CD4-positive, alpha-beta T cell treated with Interleukin-15 for 1 hour (primary cell): Measurements from ENCODE around the gene SAC3D1.
"Not testable (repeated sequence)": the region's sequence is repeated elsewhere in the genome, so short reads cannot be mapped to it uniquely, and the experiment has no call there.

Experiments used
- DNase-seq: peaks from one replicate; pipeline ENCODE4 v3.0.0-alpha.2; 2020

Gene SAC3D1

DNA sequence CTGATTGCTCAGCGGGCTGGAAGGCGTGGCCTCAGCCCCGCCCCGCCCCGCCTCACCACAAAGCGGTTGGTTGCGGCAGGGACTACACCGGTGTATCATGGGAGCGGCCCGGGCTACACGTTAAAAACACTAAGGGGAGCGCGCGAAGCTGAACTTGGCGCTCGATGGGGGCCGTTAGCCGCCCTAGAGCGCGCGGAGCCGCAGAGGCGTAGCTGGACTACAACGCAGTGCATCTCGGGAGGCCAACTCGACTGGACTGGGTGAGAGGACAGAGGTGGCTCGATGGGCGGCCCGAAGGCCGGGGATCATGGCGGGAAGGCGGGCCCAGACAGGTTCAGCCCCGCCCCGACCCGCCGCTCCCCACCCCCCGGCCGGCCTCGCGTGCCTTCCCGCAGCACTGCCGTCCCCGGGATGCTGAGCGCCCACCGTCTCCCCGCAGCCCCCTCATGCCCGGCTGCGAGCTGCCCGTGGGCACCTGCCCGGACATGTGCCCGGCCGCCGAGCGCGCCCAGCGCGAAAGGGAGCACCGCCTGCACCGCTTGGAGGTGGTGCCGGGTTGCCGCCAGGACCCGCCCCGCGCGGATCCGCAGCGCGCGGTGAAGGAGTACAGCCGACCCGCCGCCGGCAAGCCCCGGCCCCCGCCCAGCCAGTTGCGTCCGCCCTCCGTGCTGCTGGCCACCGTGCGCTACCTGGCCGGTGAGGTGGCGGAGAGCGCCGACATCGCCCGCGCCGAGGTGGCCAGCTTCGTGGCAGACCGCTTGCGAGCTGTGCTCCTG lies at the start of gene SAC3D1:
SAC3D1 (plus strand) TSS at position 364 of the 776 bp plus-strand sequence; CDS start at position 447, 83 bp downstream.
- DNase-seq: peak; percentile 90

DNA sequence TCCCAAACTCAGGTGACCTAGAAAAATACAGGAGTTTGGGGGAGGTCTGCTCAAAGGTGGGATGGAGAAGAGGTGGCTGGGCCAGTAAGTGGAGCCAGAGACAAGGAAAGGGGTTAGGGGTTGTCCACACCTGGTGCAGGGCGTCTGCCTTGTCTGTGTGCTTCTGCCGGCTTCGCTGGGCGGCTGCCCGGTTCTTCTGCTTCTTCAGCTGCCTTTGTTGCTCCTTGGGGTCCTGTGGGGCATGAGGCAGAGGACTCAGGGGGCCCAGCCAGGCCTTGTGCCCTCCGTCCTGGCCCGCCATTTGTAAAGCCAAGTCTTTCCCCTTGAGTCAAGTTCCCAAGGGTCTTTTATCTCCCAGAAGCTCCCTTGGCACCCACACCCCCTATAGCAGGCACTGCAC lies 46.7 kb upstream of the SAC3D1 start:
- no peak for DNase-seq

DNA sequence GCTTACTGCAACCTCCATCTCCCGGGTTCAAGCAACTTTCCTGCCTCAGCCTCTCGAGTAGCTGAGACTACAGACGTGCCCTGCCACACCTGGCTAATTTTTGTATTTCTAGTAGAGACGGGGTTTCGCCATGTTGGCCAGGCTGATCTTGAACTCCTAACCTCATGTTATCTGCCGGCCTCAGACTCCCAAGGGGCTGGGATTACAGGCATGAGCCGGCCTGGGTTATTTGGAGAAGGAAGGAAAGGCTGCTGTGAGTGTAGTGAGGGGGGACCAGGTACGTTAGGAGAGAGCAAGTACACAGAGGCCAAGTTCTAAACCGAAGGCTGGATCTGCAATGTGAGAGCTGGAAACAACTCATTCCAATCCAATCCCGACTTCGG lies 44.7 kb upstream of the SAC3D1 start:
- no peak for DNase-seq

DNA sequence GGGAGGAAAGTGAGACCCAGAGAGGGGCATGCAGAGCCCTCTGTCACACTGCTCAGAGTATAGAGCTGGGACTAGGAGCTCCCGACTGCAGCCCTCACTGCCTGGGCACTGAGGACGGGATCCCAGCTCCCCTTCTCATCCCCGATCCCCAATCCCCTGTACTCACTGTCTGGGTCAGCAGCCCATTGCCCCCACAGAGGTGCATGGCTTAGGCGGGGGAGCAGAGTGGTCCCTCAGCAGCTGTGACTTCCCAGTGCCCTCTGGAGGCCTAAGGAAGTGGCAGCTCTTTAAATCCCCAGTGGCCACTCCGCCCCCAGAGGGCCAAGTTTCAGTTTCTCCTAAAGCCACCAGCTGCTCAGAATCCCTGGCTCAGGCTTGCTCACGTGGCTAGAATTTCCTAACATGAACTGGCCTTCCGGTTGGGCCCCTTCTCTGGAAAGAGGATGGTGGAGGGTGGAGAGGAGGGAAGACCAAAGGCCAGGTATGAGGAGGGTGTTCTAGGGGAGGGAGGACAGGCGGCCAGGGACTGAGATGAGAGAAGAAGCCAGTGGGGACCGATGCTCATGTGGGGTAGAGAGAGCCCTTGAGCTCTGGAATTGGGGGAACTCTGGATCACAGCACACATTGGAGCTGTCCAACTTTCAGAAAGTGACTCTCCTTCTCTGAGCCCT lies 44.2 kb upstream of the SAC3D1 start, which contains the start of gene BATF2:
BATF2 (minus strand) TSS at position 262 of the 671 bp plus-strand sequence; CDS start at position 205, 57 bp downstream.
- peak; percentile 54 for DNase-seq

DNA sequence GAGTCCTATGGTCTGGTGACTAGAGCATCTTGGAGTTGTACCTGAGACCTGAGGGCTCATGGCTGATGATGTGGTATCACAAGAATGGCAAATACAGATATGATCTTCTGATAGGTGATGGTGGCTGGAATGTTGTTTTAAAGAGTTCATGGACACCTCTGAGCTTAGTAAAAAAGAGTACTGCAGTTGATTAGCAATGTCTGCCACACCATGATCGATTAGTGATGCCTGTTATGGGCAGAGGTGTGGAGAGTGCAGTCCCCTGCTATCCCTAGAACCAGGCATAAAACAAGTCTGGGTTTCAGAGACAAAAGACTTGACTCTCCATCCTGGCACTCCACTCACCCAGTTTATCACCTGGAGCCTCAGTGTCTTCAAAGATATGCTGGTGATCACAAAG lies 42.9 kb upstream of the SAC3D1 start:
- DNase-seq: no peak

DNA sequence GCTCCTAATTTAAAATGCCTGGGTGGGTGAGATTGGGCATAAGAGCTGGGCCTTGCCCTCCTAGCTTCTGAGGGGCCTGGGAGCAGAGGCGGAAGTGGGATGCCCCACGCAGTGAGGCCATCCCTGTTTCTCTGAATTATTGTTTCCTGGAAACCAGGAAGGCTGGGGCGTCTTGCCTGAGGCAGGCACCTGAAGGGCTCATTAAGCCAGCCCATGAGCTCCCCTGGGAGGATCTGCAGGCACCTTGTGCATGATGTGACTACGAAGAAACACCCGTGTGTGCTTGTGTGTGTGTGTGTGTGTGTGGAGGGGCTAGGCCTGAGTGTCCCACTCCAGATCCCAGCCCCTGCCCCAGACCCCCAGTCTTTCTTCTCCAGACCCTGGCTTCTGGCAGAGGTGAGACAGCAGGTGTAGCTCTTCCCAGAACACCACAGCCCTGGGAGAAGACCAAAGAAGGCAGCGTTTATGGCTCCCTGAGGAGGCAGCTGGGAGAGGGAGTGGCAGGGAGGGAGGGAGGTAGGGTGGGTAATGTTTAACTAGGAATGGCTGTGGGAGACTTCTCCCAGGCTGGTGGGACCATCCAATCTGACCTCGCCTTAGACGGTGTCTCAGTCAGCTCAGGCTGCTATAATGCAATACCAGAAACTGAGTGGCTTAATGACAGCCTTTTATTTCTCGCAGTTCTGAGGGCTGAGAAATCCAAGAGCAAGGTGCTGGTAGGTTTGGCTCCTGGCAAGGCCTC lies 42.1 kb upstream of the SAC3D1 start:
- no peak for DNase-seq

DNA sequence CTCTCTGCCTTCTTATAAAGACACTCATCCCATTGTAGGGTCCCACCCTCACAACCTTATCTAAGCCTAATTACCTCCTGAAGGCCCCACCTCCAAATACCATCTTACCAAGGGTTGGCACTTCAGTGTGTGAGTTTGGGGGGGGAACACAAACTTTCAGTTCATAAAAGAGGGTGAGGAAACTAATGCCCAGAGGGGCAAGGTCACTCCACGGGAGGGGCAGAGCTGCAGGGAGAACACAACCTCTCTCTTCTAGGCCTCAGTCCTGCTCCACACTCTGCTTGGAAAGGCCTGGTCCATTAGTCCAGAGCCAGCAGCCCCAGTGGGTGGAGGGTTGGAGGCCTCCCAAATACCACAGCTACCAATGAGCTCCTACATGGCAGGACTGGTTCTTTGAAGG lies 41.5 kb upstream of the SAC3D1 start:
- no peak for DNase-seq

DNA sequence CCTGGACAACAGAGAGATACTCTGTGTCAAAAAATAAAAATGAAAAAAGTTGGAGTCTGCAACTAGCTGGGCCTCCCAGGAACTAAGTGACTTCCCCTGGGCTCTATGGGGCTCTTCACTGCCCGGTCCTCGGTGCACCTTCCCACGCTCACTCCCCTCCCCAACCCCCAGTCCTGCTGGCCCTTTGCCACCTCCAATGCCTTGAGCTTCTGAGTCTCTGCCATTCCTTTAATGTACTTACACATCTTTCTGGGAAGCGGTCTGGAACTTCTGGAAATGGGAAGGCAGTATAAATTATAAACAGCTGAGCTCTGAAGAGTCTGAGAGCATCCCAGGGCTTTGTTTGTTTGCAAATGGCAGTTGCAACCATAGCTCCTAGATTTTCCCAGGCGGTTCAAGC lies 38.3 kb upstream of the SAC3D1 start:
- DNase-seq: no peak

DNA sequence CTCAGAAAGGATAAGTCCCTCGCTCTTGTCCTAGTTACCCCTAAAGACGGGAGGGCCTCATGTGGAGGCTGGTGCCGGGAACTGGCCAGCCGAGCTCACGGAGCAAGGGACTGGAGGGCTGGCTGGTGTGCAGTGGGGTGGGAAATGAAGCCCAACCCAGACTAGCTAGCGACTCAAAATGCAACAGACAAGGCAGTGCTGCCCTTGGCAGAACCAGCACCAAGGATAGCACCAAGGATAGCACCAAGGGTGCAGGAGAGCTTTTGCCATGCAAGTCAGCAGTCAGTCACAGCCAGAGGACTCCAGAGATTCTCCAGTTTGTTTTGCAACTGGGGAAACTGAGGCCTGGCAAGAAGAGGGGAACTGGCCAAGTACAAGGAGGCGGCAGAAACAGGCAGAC lies 37.7 kb upstream of the SAC3D1 start:
- no peak for DNase-seq

DNA sequence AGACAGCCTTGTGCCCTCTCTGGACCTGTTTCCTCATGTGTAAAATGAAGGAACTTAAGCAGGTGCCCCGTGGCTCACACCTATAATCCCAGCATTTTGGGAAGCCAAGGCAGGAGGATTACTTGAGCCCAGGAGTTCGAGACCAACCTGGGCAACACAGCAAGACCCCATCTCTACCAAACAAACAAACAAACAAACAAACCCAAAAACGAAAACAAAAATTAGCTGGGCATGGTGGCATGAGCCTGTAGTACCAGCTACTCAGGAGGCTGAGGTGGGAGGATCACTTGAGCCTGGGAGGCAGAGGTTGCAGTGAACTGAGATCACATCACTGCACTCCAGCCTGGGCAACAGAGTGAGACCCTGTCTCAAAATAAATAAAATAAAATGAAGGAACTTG lies 37.0 kb upstream of the SAC3D1 start:
- not testable (repeated sequence) for DNase-seq

DNA sequence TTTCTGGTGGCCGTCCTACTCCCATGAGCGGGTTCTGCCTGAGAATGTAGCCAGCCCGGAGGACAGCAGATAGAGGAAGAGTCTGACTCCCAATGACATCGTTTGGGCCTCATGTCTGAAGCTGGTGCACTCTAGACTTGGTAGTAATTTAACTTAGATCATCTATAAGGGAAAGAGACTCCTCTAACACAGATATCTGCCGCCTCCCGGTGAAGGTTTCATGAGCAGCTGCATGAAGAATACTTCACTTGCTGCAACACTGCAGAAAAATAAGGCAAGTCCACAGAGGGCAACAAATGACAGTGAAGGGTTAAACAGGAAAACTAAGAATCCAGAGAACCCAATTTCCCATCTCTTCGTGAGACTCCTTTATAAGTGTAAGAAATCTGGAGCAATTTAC lies 33.0 kb upstream of the SAC3D1 start:
- DNase-seq: no peak

DNA sequence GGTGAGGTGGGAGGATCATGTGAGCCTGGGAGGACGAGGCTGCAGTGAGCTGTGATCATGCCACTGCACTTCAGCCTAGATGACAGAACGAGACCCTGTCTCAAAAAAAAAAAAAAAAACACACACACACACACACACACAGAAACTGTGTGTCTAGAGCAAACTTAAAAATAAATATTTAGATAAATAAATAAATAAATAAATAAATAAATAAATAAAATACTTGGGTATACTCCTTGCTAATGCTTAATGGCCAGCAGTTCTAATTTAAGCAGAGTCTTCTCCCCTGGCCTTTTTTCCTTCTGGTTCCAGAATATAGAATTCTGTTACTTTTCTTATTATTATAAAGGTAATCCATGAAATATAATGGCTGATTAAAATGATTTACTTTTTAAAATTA lies 32.1 kb upstream of the SAC3D1 start:
- DNase-seq: no peak

DNA sequence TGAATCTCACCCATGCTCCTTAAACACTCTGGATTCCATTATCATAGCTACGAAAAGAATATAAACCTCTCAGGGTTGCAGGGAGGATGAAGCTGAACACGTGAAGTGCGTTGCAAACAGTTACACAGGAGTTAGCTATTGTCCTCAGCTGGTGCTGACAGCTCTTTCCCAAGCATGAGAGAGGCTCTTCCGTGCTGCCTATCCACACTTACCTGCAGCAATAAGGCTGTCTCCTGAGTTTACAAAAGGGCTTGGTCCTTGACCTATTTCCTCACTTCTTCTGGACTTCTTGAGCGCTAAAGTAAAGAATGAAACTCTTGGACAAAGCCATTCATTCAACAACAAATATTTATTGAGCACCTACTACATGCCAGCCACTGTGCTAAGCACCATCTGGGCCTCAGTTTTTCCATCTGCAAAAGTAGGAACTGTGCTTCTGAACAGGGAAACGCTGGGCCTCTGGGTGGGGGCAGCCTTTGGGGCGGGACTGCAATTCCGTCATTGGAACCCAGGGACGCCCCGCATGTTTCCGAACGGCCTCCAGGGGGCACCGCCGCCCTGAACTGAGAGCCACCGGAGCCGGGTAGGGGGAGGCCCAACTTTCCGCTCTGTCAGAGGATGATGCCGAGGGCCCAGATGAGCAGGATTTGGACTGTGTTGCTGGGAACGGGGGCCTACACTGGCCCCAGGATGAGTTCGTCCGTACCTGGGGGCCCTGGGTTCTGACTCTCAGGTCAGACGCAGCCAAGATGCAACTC lies 27.7 kb upstream of the SAC3D1 start:
- peak; percentile 91 for DNase-seq

DNA sequence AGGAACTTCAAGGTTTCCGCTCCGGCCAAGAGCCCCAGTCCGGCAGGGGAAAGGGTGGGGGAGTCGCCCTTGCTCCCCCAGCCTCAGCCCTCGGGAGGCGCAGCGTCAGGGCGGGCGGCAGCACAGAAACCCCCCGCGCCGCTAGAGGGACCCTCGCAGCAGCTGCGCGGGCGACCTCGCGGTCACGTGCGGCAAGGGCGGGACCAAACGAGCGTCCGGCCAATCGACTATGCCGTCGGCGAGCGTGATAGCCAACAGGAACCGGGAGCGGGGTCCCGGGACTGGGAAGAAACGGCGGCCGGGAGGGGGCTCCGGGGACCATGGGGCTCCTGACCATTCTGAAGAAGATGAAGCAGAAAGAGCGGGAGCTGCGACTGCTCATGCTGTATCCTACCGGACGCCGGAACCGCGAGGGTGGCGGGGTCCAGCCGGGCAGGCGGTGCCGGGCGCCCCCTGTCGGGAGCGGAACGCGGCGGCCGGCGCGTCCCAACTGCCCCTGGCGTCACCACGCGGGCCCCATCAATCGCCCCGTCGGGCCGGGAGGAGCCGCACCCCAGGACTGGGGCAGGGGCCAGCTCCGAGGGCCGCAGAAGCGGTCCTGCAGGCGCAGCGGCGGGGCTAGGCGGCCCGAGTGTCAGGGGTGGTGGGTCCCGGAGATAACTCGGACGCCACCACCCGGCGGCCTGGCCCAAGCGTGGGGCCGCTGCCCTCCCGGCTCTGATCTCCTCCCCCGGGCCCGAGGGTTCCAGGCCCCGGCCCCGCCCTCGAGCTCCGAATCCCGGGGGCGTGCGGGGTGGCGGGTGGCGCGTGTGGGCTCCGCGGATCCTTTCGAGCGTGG lies 26.9 kb upstream of the SAC3D1 start, which contains the start of gene ARL2:
ARL2 (plus strand) TSS at position 273 of the 838 bp plus-strand sequence; CDS start at position 321, 48 bp downstream.
- DNase-seq: peak; percentile 90

DNA sequence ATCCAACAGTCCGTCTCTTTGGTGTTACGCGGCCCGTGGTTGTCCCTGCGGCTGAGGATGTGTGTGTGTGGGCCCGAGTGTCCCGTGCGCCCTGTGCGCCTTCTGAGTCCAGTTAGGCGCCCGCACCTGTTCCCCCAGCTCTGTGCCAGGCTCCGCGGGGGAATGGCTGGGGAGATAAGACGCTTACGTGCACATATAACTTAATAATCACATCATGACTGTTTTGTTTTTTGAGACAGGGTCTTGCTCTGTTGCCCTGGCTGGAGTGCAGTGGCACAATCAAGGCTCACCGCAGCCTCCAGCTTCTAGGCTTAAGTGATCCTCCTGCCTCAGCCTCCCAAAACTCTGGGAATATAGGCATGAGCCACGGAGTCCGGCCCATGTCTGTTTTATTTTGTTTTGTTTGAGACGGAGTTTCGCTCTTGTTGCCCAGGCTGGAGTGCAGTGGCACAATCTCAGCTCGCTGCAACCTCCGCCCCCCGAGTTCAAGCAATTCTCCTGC lies 26.2 kb upstream of the SAC3D1 start:
- no peak for DNase-seq

DNA sequence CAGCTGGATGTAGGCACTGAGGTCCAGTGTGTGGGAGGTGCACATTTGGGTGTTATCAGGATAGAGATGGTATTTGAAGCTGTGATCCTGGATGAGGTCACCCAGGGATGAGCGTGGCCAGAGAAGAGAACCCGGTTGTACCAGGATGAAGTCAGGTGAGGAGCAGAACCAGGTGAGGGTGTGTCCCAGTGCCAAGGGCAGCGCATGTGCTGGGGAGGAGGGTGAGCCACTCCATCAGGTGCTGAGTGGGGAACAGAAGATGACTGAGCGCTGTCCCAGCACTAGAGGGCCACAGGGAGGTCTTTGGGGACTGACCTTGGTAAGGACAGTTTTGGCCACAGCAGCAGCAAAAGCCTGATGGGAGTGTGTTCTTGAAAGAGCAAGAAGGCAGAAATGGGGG lies 24.3 kb upstream of the SAC3D1 start:
- no peak for DNase-seq

DNA sequence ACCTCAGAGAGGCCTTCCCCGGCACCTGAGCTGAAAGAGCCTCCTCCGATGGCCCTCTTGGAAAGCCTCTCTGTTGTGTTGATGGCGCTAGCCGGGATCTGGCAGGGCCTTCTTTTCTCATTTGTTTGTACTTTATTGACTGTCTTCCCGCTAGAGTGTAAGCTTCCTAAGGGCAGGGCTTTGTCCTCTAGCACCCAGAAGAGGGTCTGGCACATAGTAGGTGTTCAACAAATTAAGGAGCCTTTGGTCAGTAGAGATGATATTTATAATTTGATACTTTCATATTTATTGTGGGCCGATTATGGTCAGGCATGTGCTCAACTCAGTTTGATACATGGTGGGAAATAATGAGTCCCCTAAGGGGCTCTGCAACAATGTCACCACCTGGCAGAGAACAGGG lies 23.1 kb upstream of the SAC3D1 start:
- no peak for DNase-seq

DNA sequence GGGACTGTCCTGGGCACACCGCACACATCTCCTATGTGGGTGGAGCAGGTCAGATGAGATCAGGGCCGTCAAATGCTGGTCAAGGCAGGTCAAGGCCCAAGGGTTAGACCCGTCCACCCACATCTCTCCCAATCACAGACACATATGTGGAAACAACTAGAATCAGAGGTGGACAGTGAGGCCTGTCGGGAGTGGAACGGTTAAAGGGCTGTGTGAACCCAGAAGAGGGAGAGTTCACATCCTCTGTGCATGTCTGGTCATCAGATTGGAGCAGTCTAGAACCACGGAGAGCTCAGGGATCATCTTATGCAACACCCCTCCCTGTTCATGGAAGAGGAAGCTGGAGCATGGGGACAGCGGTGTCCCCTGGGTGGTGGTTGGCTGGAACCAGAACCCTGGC lies 21.2 kb upstream of the SAC3D1 start:
- DNase-seq: no peak

DNA sequence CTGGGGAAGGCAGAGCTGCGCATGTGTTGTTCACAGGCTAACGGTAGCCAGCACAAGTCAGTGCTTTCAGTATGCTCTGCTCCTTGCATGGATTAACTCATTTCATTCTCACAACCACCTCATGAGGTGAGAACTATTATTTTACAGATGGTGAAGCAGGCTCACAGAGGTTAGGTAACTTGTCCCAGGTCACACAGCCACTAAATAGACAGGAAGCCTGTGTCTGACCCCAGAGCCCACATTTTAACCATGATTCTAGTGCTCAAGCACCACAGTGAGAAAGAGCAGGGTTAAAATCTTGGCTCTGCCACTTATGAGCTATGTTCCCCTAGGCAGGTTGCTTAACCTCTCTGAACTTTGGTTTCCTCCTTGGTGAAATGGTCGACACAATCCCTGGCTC lies 20.0 kb upstream of the SAC3D1 start:
- no peak for DNase-seq

DNA sequence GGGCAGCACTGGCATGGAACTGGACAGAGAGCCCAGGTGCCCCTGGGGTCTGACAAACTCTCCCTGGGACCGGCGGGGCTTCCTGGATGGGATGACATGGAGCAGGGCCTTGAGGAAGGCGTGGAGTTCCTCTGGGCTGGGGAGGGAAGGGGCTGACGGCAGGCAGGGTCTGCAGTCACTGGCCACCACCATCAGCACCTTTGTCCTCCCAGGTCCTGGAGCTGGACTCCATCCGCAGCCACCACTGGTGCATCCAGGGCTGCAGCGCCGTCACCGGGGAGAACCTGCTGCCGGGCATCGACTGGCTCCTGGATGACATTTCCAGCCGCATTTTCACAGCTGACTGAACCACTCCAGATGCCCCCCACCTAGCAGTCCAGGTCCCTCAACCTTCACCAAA lies 19.5 kb upstream of the SAC3D1 start:
- DNase-seq: no peak

DNA sequence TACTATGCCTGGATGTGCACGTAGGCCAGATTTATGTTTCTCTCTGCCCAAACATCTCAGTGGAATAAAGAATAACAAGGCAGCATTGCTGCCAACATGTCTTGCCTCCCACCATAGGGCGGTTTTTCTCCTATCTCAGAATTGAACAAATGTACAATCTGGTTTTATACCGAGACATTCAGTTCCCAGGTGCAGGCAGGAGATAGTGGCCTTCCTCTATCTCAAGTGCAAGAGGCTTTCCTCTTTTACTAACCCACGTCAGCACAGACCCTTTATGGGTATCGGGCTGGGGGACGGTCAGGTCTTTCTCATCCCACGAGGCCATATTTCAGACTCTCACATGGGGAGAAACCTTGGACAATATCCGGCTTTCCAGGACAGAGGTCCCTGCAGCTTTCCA lies 17.5 kb upstream of the SAC3D1 start:
- DNase-seq: not testable (repeated sequence)

DNA sequence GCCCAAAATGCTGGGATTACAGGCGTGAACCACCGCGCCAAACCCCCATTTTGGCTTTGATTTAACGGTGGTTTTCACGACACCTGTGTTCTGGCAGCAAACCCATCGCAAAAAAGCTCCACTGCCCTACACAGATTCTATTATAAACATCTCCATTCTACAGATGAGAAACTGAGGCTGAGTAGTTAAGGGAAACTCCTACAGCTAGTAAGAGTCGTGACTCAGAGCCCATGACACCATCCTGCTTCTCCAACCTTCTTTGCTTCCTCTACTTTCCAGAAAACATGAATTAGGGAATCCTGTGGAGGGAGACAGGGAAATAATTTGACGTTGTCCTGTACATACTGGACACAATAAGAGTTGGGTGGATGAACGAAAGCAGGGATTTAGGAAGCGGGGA lies 14.2 kb upstream of the SAC3D1 start:
- DNase-seq: no peak
